Thyroid gland (tissue), 4 donors: ENCODE results near the gene ANKRD1. TPM values are rescaled to one million over a fixed set of nuclear protein-coding genes. Genes with fewer than 3 reads are reported as not detected.

Source experiments
- DNase-seq, 2 donors: peaks; one replicate each; pipeline ENCODE4 v3.0.0-alpha.2; 2019
- H3K27ac ChIP-seq, 3 donors: fragments of 200-600 bp; sonication (generic); 1 replicate in 2 of 3; 2 replicates in 1 of 3; pipeline ENCODE4 v1.5.1; 2016 to 2019; ENCODE audit warnings: mild to moderate bottlenecking in 1 of 3, moderate library complexity in 1 of 3
- H3K27me3 ChIP-seq: fragments of 200-600 bp; sonication (generic); one replicate; pipeline ENCODE4 v1.5.1; 2019
- H3K36me3 ChIP-seq, 2 donors: fragments of 200-600 bp; sonication (generic); one replicate each; pipeline ENCODE4 v1.5.1; 2016 to 2019
- H3K4me1 ChIP-seq, 2 donors: fragments of 200-600 bp; sonication (generic); one replicate each; pipeline ENCODE4 v1.5.1; 2017 to 2019
- H3K4me3 ChIP-seq, 3 donors: fragments of 200-600 bp; sonication (generic); replicated peaks in 1 of 3; 1 replicate in 2 of 3; 2 replicates in 1 of 3; pipeline ENCODE4 v1.5.1; 2016; ENCODE audit warnings: mild to moderate bottlenecking in 1 of 3
- H3K9me3 ChIP-seq: fragments of 200-600 bp; sonication (generic); one replicate; pipeline ENCODE4 v1.5.1; 2017
- POLR2A ChIP-seq, 2 donors: fragments of 450-650 bp; IDR thresholded peaks; one replicate each; pipeline ENCODE4 v1.6.1; 2017; ENCODE audit warnings: antibody characterized with exemption in 2 of 2, mild to moderate bottlenecking in 2 of 2, moderate library complexity in 1 of 2
- WGBS, 2 donors: methylation state at CpG; one replicate each; pipeline ENCODE4 v1.1.5; 2017; 5-methylcytosine and 5-hydroxymethylcytosine counted together
- intact Hi-C: fragments of 100-400 bp; cut with DNase I; formaldehyde crosslinking; loops from one replicate; pipeline ENCODE4 v1.15.1; 2023
- small RNA-seq: library from RNA; depleted of rRNA; stranded (forward); fragments of <200 nt; gene quantifications from one replicate; pipeline ENCODE3, GENCODE V24; 2016
- total RNA-seq, 4 donors: library from RNA; depleted of rRNA; stranded (reverse); fragments of >200 nt; gene quantifications; one replicate each; pipeline ENCODE4 v1.2.3, GENCODE V29; 2016
- TF ChIP-seq, protein P1 (sequence below), 6 experiments: fragments of 200-600 bp in 3 of 6; fragments of 450-650 bp in 3 of 6; sonication (generic) in 3 of 6; IDR thresholded peaks; one replicate each; pipeline ENCODE4 v1.5.1; 2016 to 2019; ENCODE audit warnings: antibody characterized with exemption in 6 of 6, mild to moderate bottlenecking in 2 of 6, inconsistent platforms in 1 of 6, moderate library complexity in 1 of 6

The ANKRD1 gene
- total RNA-seq, 4 donors from 2014 or later: 0.94 TPM; not detected in 3

DNA sequence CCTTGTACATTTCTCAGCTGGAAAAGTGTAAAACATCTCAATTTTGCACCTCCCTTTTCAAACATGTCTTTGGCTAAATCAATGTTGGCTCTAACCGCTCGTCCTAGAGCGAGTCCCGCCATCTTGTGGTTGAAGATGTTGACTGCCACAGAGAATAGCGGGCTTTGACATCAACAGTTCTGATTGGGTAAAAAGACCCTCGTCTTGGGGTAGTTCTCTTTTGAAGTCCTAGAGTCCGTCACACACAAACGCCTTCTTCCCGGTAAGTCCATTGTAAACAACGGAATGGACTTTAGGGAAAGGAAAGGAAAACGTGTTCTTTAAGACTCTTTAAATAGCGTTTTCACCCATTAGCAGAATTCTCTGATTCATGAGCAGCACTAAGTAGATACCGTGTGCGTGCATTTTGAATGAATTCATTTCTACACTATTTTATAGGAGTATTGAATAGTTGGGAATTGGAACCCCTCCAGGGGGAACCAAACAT lies 49.6 kb downstream of the ANKRD1 start:
- TF ChIP-seq POLR2A (IDR thresholded peaks at IDR 0.05): no peak
- TF ChIP-seq, protein P1, sequence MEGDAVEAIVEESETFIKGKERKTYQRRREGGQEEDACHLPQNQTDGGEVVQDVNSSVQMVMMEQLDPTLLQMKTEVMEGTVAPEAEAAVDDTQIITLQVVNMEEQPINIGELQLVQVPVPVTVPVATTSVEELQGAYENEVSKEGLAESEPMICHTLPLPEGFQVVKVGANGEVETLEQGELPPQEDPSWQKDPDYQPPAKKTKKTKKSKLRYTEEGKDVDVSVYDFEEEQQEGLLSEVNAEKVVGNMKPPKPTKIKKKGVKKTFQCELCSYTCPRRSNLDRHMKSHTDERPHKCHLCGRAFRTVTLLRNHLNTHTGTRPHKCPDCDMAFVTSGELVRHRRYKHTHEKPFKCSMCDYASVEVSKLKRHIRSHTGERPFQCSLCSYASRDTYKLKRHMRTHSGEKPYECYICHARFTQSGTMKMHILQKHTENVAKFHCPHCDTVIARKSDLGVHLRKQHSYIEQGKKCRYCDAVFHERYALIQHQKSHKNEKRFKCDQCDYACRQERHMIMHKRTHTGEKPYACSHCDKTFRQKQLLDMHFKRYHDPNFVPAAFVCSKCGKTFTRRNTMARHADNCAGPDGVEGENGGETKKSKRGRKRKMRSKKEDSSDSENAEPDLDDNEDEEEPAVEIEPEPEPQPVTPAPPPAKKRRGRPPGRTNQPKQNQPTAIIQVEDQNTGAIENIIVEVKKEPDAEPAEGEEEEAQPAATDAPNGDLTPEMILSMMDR (IDR thresholded peaks at IDR 0.05): peak in 3 of 6 experiments; percentile 27 to 40 (median 39)
- Histone ChIP-seq H3K36me3 (peaks cover 0 to 10% of the 10 kb centered on the region in 2 donors), H3K9me3 (no peaks in the 10 kb centered on the region), H3K27me3 (no peaks in the 10 kb centered on the region), H3K4me1 (peaks cover 7 to 8% of the 10 kb centered on the region in 2 donors), H3K4me3 (peak overlapping the region; percentile 51 to 88 (median 69)), H3K27ac (peak overlapping the region in 2 of 3 donors; percentile 52)
- WGBS, 2 donors: 1 to 2% methylated on average over 14 of the region's 14 CpGs
- peak; percentile 14 to 20 for DNase-seq
- intact Hi-C loops: no loop called here

DNA sequence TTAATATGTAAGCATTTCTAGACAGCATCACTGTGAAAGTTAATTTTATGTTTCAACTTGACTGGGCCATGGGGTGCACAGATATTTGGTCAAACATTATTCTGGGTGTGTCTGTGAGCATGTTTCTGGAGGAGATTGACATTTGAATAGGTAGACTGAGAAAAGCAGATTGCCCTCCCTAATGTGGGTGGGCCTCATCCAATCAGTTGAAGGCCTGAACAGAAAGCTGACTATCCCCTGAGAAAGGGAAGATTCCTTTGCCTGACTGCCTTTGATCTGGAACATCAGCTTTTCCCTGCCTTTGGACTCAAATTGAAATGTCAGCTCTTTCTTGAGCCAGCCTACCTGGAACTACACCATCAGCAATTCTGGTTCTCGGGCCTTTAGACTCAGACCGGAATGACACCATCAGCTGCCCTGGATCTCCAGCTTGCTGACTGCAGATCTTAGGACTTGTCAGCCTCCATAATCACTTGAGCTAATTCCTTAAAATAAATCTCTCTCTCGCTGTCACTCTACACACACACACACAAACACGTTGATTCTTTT lies 54.8 kb downstream of the ANKRD1 start:
- H3K4me1 ChIP-seq: no peaks in the 10 kb centered on the region
- H3K36me3 ChIP-seq: no peaks in the 10 kb centered on the region
- intact Hi-C loops: loop anchor here (10.0 kb wide), 1 partner anchor 111 kb away; no protein-coding TSS in a partner anchor
- 88 to 91% methylated on average over 4 of the region's 4 CpGs for WGBS, 2 donors
- H3K4me3 ChIP-seq: no peak overlapping the region
- H3K27me3 ChIP-seq: no peaks in the 10 kb centered on the region
- TF ChIP-seq, protein P1 (IDR thresholded peaks at IDR 0.05): no peak
- TF ChIP-seq POLR2A (IDR thresholded peaks at IDR 0.05): no peak
- H3K27ac ChIP-seq: no peak overlapping the region
- DNase-seq: no peak
- H3K9me3 ChIP-seq: no peaks in the 10 kb centered on the region

DNA sequence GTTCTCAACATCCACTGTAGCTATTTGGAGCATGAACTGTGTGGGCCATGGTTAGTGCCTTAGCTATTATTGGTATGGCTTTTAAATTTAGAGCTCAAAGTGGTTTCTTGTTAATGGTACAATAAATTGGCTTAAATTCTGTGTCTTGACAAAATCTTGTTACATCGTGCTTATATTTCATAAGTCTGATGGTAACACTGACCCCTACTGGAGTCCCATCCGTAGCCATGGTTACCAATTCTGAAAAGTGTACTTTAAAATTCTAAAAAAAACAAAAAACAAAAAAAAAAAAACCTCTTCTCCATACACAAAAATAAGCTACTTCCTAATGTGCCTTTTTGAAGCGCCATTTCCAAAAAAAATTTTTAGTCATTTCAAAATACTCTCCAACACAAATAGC lies 55.5 kb downstream of the ANKRD1 start:
- Histone ChIP-seq H3K27me3 (no peaks in the 10 kb centered on the region), H3K36me3 (no peaks in the 10 kb centered on the region), H3K9me3 (no peaks in the 10 kb centered on the region), H3K4me3 (no peak overlapping the region), H3K27ac (no peak overlapping the region), H3K4me1 (no peaks in the 10 kb centered on the region)
- WGBS, 2 donors: 45 to 52% methylated on average over 3 of the region's 3 CpGs
- DNase-seq: no peak
- intact Hi-C loops: loop anchor here (10.0 kb wide), 1 partner anchor 111 kb away; no protein-coding TSS in a partner anchor
- no peak for TF ChIP-seq POLR2A (IDR thresholded peaks at IDR 0.05)
- TF ChIP-seq, protein P1 (IDR thresholded peaks at IDR 0.05): peak in 1 of 6 experiments; percentile 5

DNA sequence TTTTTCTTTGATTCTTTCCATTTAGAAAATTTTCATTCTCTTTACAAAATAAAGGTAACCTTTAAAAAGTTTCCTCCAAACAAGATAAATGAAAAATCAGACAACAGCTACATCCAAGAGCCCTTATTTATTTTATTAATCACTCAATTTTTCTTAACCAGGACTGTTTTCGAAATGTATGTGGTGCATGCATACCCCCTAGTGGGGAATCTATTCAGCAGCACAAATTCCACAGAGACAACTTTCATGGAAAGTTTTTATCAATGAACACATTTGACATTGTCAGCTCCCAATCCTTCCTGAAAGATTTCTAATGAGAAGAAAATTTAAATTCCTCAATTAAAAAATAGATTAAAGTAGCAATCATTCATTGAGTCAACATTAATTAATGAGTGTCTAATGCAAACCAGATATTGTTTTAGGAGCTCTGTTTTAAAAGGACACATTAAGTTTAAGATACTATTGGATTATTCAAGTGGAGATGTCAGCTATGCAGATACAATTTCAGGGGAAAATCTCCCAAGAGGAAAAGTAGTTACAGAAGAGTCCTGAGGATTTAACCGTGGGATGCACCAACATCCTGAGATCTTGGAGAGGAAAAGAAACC lies 57.9 kb downstream of the ANKRD1 start:
- 28 to 36% methylated on average over 2 of the region's 2 CpGs for WGBS, 2 donors

More for the DNA sequence above, 57.9 kb downstream of the ANKRD1 start:
- H3K27me3 ChIP-seq: no peaks in the 10 kb centered on the region
- H3K27ac ChIP-seq: no peak overlapping the region
- no peaks in the 10 kb centered on the region for H3K36me3 ChIP-seq
- peaks cover 0 to 5% of the 10 kb centered on the region in 2 donors for H3K4me1 ChIP-seq
- H3K9me3 ChIP-seq: no peaks in the 10 kb centered on the region
- TF ChIP-seq POLR2A (IDR thresholded peaks at IDR 0.05): no peak
- TF ChIP-seq, protein P1 (IDR thresholded peaks at IDR 0.05): peak in 5 of 6 experiments; percentile 38 to 66 (median 59)
- H3K4me3 ChIP-seq: no peak overlapping the region
- DNase-seq: no peak
- intact Hi-C loops: loop anchor here (10.0 kb wide), 1 partner anchor 108 kb away; no protein-coding TSS in a partner anchor

Small RNA genes lying within 50 kb of the gene (small RNA-seq; reads per million reads assigned to genes)
- gene RF00019 (not detected), gene RNU6-740P (not detected)

Other genes starting within 250 kb of the ANKRD1 start
- under 1 TPM in 1 of 4 donors, not detected in 3; 0.29 TPM for gene HTR7, start 63.0 kb downstream of the ANKRD1 start, total RNA-seq
- 10 to 100 TPM; 20.4 to 62.6 (median 36.3) TPM for gene RPP30, start 49.1 kb downstream of the ANKRD1 start, total RNA-seq